HEK293T (cell line): ENCODE measurements around the gene PTPRG.

Source experiments
- CTCF ChIA-PET: fragments of 350-600 bp; formaldehyde crosslinking; extraction: SDS; loops from one replicate; lab custom pipeline; 2021; ENCODE audit warnings: antibody characterized with exemption, inconsistent platforms; lab: Yijun Ruan, JAX
- POLR2A ChIA-PET: fragments of 350-600 bp; formaldehyde crosslinking; extraction: SDS; loops from one replicate; lab custom pipeline; 2020; ENCODE audit warnings: antibody characterized with exemption, inconsistent platforms; lab: Yijun Ruan, JAX
- DNase-seq: peaks from one replicate; pipeline ENCODE4 v3.0.0; 2012; ENCODE audit warnings: mixed read lengths; ENCODE audit errors: extremely low spot score
- ARNT ChIP-seq: fragments of 450-650 bp; IDR thresholded peaks from 2 replicates; pipeline ENCODE4 v1.6.1; 2017; ENCODE audit warnings: mild to moderate bottlenecking
- BHLHE40 ChIP-seq: fragments of 450-650 bp; IDR thresholded peaks from 2 replicates; pipeline ENCODE4 v1.6.1; 2016; ENCODE audit warnings: mild to moderate bottlenecking, moderate library complexity, borderline replicate concordance
- CTBP1 ChIP-seq: fragments of 450-650 bp; IDR thresholded peaks from 2 replicates; pipeline ENCODE4 v1.6.1; 2016; ENCODE audit warnings: borderline replicate concordance
- ELF4 ChIP-seq: fragments of 450-650 bp; IDR thresholded peaks from 2 replicates; pipeline ENCODE4 v1.6.1; 2017; ENCODE audit warnings: antibody characterized with exemption
- FOXA1 ChIP-seq: fragments of 450-650 bp; IDR thresholded peaks from 2 replicates; pipeline ENCODE4 v1.6.1; 2016; ENCODE audit warnings: mild to moderate bottlenecking
- FOXK2 ChIP-seq: fragments of 450-650 bp; IDR thresholded peaks from 2 replicates; pipeline ENCODE4 v1.6.1; 2016; ENCODE audit warnings: mild to moderate bottlenecking
- FOXM1 ChIP-seq: fragments of 450-650 bp; IDR thresholded peaks from 2 replicates; pipeline ENCODE4 v1.6.1; 2017; ENCODE audit warnings: mild to moderate bottlenecking, borderline replicate concordance
- HDGF ChIP-seq: fragments of 450-650 bp; IDR thresholded peaks from 2 replicates; pipeline ENCODE4 v1.6.1; 2017; ENCODE audit warnings: antibody characterized with exemption, borderline replicate concordance
- L3MBTL2 ChIP-seq: fragments of 450-650 bp; conservative IDR thresholded peaks from 2 replicates; pipeline ENCODE4 v1.6.1; 2016; ENCODE audit warnings: mild to moderate bottlenecking
- LEF1 ChIP-seq: fragments of 450-650 bp; IDR thresholded peaks from 2 replicates; pipeline ENCODE4 v1.6.1; 2017; ENCODE audit warnings: mild to moderate bottlenecking, borderline replicate concordance
- NFRKB ChIP-seq: fragments of 450-650 bp; IDR thresholded peaks from 2 replicates; pipeline ENCODE4 v1.6.1; 2016; ENCODE audit warnings: mild to moderate bottlenecking, moderate library complexity
- SP1 ChIP-seq: fragments of 450-650 bp; IDR thresholded peaks from 2 replicates; pipeline ENCODE4 v1.6.1; 2017
- SUZ12 ChIP-seq: fragments of 450-650 bp; IDR thresholded peaks from 2 replicates; pipeline ENCODE4 v1.6.1; 2016; ENCODE audit warnings: mild to moderate bottlenecking
- TARDBP ChIP-seq: fragments of 450-650 bp; IDR thresholded peaks from 2 replicates; pipeline ENCODE4 v1.6.1; 2016
- ZNF384 ChIP-seq: fragments of 450-650 bp; IDR thresholded peaks from 2 replicates; pipeline ENCODE4 v1.6.1; 2016
- TF ChIP-seq, protein P1 (sequence below): fragments of 450-650 bp; IDR thresholded peaks from 2 replicates; pipeline ENCODE4 v1.6.1; 2016

The PTPRG gene

DNA sequence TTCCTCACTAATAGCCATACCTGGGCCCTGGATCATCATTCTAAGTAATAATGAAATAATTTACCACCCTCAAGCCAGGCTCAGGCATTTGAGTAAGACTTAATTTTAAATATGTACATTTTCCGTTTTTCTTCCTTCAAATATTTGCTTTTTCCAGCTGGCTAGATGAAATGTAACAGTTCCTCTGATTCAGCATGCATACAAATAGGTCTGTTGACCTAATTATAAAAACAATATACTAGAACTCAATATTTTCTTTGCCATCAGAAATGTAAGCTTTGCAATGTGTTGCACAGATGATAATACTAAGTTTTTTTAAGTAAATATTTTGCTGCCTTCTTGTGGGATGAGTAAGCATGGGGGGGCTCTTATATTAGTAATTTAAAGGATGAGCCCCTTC is 720.4 kb downstream of the PTPRG start:
- TF ChIP-seq FOXM1 = no peak
- TF ChIP-seq FOXA1 = no peak
- TF ChIP-seq TARDBP = no peak
- no peak for TF ChIP-seq NFRKB
- TF ChIP-seq ZNF384 = no peak
- no peak for TF ChIP-seq ELF4
- TF ChIP-seq HDGF = no peak
- TF ChIP-seq BHLHE40 = no peak
- TF ChIP-seq ARNT = no peak
- TF ChIP-seq LEF1 = no peak
- TF ChIP-seq, protein P1, sequence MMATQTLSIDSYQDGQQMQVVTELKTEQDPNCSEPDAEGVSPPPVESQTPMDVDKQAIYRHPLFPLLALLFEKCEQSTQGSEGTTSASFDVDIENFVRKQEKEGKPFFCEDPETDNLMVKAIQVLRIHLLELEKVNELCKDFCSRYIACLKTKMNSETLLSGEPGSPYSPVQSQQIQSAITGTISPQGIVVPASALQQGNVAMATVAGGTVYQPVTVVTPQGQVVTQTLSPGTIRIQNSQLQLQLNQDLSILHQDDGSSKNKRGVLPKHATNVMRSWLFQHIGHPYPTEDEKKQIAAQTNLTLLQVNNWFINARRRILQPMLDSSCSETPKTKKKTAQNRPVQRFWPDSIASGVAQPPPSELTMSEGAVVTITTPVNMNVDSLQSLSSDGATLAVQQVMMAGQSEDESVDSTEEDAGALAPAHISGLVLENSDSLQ = no peak
- no peak for TF ChIP-seq L3MBTL2
- no peak for TF ChIP-seq FOXK2
- TF ChIP-seq SP1 = no peak
- TF ChIP-seq CTBP1 = no peak
- TF ChIP-seq SUZ12 = no peak

DNA sequence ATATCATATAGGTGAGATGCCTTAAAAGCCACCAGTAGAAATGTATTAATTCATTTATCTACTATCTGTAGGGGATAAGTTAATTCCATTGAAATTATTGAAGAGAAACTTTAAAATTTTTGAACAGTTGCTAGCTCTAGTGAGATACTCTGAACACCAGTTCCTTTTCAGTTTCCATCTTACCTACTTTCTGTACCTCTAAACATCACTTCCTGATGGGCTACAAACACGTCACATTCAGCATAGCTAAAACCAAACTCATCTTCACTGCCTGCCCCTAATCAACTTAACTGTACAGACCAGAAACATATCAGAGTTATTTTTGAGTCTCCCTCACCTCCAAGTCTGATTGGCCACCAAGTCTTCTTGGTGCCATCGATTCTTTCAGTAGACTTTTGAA is 723.1 kb downstream of the PTPRG start:
- TF ChIP-seq TARDBP = no peak
- no peak for TF ChIP-seq SUZ12
- TF ChIP-seq, protein P1 = no peak
- TF ChIP-seq SP1 = no peak
- TF ChIP-seq ELF4 = no peak
- CTCF ChIA-PET = no interaction called here
- POLR2A ChIA-PET = no interaction called here
- no peak for DNase-seq

More for the DNA sequence above, 720.4 kb downstream of the PTPRG start:
- ChIA-PET POLR2A (no interaction called here), CTCF (interaction anchor here (0.6 to 1.0 kb wide), 2 partner anchors 20 to 314 kb away, joined by 3 read pairs; no protein-coding TSS in a partner anchor)
- no peak for DNase-seq

DNA sequence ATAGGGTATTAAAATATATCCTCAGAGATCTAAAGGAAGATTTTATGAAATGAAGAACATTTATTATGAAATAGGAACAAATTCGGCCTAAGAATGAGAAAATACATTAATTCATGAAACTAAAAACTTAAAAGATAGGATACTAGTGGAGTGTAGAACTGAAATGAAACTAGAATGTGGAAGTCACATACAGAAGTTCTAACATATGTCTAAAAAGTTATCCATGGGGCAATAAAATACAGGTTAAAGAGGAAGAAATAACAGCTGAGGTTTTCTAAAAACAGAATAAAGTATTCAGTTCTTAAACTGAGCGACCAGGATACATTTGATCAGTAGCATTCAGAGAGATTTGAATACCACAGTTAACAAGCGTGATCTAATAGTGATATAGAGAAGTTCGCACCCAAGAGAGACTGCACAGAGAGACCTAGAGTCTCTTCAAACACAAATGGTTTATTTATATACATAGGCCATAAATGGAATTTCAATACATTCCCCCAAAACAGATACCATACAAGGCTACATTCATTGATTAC is 726.1 kb downstream of the PTPRG start:
- DNase-seq = no peak
- no peak for TF ChIP-seq HDGF
- TF ChIP-seq CTBP1 = no peak
- TF ChIP-seq ARNT = no peak
- POLR2A ChIA-PET = no interaction called here
- CTCF ChIA-PET = no interaction called here

DNA sequence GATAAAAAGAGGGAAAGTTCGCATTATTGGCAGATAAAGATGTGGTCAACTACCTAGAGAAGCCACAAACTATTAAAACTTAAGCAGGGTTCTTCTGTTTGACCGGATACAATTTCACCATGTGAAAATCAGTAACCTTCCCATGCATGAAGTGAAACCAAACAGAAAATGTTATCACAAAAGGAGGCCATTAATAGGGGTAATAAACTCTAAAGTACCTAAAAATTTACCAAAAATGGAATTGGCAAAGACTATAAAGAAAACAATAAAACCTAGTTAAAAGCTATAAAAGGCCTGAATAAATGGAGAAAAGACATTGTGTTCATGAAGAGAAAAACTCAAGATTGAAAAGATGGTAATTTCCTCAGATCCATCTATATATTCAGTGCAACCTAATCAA is 728.6 kb downstream of the PTPRG start:
- CTCF ChIA-PET = no interaction called here
- TF ChIP-seq LEF1 (no peak), CTBP1 (no peak), HDGF (no peak), FOXA1 (no peak), BHLHE40 (no peak), ARNT (no peak)
- POLR2A ChIA-PET = no interaction called here
- no peak for DNase-seq

DNA sequence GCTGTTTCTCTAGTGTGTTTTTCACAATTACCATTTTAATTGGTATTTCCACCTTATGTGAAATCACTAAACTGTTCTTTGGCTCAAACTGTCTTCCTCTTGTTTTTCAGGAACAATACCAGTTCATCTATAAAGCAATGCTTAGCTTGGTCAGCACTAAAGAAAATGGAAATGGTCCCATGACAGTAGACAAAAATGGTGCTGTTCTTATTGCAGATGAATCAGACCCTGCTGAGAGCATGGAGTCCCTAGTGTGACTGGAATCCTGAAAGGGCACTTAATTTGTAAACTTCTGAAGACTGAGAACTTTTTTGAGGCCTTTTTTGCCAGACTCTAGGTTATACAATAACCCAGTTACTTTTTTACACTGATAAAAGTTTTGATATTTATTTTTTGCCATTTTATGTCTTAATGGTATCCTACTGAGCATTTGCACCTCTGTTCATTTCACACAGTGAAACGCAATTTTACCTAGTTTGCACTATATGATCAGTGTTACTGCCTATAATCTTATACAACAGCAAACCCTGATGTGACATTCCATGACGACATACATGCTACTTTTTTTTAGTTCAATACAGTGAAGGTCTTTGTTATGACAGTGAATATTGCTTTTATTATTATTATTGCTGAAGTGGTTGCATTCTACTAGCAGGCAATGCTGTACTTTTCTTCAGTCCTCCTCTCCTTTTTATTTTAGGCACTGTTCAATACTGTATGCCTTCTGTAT is 731.8 kb downstream of the PTPRG start:
- POLR2A ChIA-PET = no interaction called here
- CTCF ChIA-PET = no interaction called here
- TF ChIP-seq FOXK2 = no peak
- TF ChIP-seq BHLHE40 = no peak
- no peak for TF ChIP-seq L3MBTL2
- no peak for TF ChIP-seq ARNT
- no peak for TF ChIP-seq SP1
- TF ChIP-seq ZNF384 = no peak
- no peak for TF ChIP-seq TARDBP
- DNase-seq = no peak

DNA sequence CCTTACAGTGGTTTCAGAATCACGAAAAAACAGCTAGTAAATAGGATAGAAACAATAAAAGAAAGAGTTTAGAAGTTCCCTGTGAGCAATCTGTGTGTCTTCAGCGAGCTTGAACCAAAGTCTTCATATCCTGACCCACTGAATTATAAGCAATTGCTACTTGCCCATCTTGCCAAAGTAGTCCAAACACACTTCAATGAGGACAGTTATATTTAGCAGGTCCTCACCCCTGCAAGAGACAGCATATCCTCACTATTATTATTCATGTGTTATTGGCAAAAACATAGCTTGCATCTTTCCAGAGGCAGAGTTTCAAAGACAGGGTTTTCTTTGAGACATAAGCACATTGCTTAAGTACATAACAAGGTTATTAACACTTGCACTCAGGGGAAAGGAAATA is 734.2 kb downstream of the PTPRG start:
- no peak for DNase-seq
- TF ChIP-seq CTBP1 (no peak), L3MBTL2 (no peak), HDGF (no peak), LEF1 (no peak), ARNT (no peak), FOXK2 (no peak), BHLHE40 (no peak), TARDBP (no peak), SUZ12 (no peak), SP1 (no peak)
- TF ChIP-seq, protein P1 = no peak
- ChIA-PET CTCF (no interaction called here), POLR2A (no interaction called here)
